HepG2 (cell line): Measurements from ENCODE around the gene SNRPD3. TPM values are rescaled to one million over a fixed set of nuclear protein-coding genes. Genes with fewer than 3 reads are reported as not detected.

Experiments used
- HDAC6 ChIP-seq: fragments of 200-600 bp; sonication (generic); IDR thresholded peaks from 2 replicates; pipeline ENCODE4 v1.7.0; 2017; ENCODE audit warnings: mild to moderate bottlenecking, antibody characterized with exemption, low read length, low read depth
- ZC3H4 ChIP-seq: sonication (generic); formaldehyde crosslinking; IDR thresholded peaks from 2 replicates; pipeline ENCODE4 v1.4.0; 2020; ENCODE audit warnings: missing genetic modification reagents, borderline replicate concordance
- ZNF17 ChIP-seq: sonication (generic); formaldehyde crosslinking; IDR thresholded peaks from 2 replicates; pipeline ENCODE4 v1.5.0; 2020; ENCODE audit warnings: mild to moderate bottlenecking, missing genetic modification reagents
- ZNF629 ChIP-seq: sonication (generic); formaldehyde crosslinking; conservative IDR thresholded peaks from 2 replicates; pipeline ENCODE4 v1.5.0; 2020; ENCODE audit warnings: missing genetic modification reagents
- ZNF773 ChIP-seq: sonication (generic); formaldehyde crosslinking; IDR thresholded peaks from 2 replicates; pipeline ENCODE4 v1.4.0; 2020; ENCODE audit warnings: missing genetic modification reagents, borderline replicate concordance
- polyA plus RNA-seq, 8 experiments: library from polyadenylated mRNA; depleted of rRNA in 3 of 8; stranded (reverse) in 7 of 8; unstranded in 1 of 8; fragments of >200 nt; fragmentation: Illumina TruSeq in 4 of 8; extraction: Trizol in 4 of 8; gene quantifications; 2 replicates each; pipeline versions ENCODE4 v1.2.1 to v1.2.3, GENCODE V29; 2011 to 2016; ENCODE audit warnings: low read depth in 4 of 8, missing spikeins in 1 of 8, mixed read lengths in 1 of 8; ENCODE audit not compliant: insufficient read depth in 1 of 8
- total RNA-seq, 5 experiments: library from RNA; depleted of rRNA; stranded (reverse); fragments of >200 nt; fragmentation: Illumina TruSeq; extraction: Trizol; gene quantifications; 2 replicates each; pipeline ENCODE4 v1.2.3, GENCODE V29; 2016; ENCODE audit warnings: low read depth in 1 of 5
- TF ChIP-seq, protein P1 (sequence below): sonication (generic); formaldehyde crosslinking; IDR thresholded peaks from 2 replicates; pipeline ENCODE4 v1.8.1; 2023; ENCODE audit warnings: mild to moderate bottlenecking, moderate library complexity, missing genetic modification reagents
- TF ChIP-seq, protein P2 (sequence below): sonication (generic); formaldehyde crosslinking; IDR thresholded peaks from 2 replicates; pipeline ENCODE4 v1.5.1; 2020; ENCODE audit warnings: missing genetic modification reagents, mild to moderate bottlenecking, borderline replicate concordance
- TF ChIP-seq, protein P3 (sequence below): sonication (generic); formaldehyde crosslinking; conservative IDR thresholded peaks from 2 replicates; pipeline ENCODE4 v1.4.0; 2020; ENCODE audit warnings: missing genetic modification reagents
- TF ChIP-seq, protein P4 (sequence below): sonication (generic); formaldehyde crosslinking; IDR thresholded peaks from 2 replicates; pipeline ENCODE4 v1.4.0; 2020; ENCODE audit warnings: mild to moderate bottlenecking, missing genetic modification reagents

SNRPD3 gene
- total and polyA plus RNA-seq, 2 of the 13 experiments (the other 11 are each of a cell fraction or from before 2014, with no cell fraction given), result 110 to 209 TPM

DNA sequence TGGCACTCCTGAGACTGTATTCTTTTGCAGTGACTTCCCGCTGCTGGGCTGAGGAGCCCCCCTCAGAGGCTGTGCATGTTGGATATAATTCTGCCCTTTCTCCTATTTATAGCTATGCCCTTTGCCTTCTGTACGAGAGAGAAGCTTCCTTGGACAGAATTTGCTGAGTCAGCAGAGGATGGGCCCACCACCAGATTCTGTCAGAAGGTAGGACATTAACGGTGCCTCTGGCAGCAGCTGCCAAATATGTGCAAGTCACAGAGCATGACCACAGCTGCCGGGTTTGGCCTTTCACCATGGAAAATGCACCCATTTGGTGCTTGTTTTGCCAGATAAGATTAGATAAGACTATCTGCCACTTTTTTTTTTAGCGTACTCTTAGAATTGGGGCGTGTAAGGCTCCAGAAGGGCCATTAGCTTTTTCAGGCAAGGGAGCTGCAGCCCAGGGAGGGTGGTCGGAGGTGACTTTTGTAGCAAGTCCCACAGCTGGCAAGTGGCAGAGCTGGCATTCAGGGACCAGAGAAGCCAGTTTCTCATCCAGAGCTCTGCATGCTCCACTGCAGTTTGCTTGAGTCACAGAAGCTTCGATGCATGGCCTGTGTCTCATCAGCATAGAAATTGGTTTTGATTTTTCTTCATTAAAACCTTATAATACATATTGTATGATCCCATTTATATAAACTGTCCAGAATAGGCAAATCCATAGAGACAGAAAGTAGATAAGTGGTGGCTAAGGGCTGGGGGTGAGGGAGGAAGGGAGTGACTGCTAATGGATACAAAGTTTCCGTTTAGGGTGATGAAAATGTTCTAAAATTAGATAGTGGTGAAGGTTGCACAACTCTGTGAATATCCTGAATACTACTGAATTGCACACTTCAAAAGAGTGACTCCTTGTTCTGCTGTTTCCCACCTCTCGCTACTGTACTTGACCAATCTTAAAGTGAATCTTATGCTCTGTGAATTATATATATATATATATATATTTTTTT lies 44.9 kb upstream of the SNRPD3 start (continued):
- TF ChIP-seq ZC3H4 (CRISPR knock-in tag), result no peak
- peak; percentile 70 for TF ChIP-seq ZNF629 (CRISPR knock-in tag)
- TF ChIP-seq, protein P1, sequence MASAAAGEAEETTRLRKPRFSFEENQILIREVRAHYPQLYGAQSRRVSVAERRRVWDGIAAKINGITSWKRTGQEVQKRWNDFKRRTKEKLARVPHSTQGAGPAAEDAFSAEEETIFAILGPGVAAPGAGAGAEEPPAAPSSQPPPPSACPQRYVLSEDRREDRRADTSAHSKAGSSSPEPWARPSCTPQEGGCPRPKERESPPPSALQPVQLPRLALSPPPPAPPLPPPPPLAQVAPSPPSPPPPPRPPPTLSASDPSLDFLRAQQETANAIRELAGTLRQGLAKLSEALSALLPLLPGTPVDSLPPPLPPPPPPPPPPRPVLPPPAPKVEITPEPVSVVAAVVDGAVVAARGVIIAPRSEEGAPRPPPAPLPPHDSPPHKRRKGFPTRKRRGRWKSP (CRISPR knock-in tag), result no peak
- TF ChIP-seq HDAC6, result no peak
- no peak for TF ChIP-seq ZNF773 (CRISPR knock-in tag)
- TF ChIP-seq, protein P2, sequence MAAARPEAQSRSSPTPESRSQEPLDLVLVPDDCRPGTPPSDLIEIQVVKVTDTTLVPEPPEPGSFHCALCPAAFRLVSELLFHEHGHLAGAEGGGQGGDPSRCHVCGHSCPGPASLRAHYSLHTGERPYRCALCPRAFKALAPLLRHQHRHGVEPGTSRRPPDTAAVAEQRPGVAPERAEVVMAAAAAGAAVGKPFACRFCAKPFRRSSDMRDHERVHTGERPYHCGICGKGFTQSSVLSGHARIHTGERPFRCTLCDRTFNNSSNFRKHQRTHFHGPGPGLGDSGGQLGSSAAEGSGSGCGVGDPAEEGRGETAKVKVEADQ (CRISPR knock-in tag), result no peak
- TF ChIP-seq, protein P3, sequence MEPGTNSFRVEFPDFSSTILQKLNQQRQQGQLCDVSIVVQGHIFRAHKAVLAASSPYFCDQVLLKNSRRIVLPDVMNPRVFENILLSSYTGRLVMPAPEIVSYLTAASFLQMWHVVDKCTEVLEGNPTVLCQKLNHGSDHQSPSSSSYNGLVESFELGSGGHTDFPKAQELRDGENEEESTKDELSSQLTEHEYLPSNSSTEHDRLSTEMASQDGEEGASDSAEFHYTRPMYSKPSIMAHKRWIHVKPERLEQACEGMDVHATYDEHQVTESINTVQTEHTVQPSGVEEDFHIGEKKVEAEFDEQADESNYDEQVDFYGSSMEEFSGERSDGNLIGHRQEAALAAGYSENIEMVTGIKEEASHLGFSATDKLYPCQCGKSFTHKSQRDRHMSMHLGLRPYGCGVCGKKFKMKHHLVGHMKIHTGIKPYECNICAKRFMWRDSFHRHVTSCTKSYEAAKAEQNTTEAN, result peak; percentile 88
- TF ChIP-seq, protein P4, sequence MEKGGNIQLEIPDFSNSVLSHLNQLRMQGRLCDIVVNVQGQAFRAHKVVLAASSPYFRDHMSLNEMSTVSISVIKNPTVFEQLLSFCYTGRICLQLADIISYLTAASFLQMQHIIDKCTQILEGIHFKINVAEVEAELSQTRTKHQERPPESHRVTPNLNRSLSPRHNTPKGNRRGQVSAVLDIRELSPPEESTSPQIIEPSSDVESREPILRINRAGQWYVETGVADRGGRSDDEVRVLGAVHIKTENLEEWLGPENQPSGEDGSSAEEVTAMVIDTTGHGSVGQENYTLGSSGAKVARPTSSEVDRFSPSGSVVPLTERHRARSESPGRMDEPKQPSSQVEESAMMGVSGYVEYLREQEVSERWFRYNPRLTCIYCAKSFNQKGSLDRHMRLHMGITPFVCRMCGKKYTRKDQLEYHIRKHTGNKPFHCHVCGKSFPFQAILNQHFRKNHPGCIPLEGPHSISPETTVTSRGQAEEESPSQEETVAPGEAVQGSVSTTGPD, result peak; percentile 97
- TF ChIP-seq ZNF17 (CRISPR knock-in tag), result no peak
